Panc1 (cell line): ENCODE measurements around the gene INPP4B. TPM values are rescaled to one million over a fixed set of nuclear protein-coding genes. Genes with fewer than 3 reads are reported as not detected.

Experiments
- ATAC-seq: fragments of 200-7000 bp; cut with Tn5 transposase; 2 replicates; pipeline ENCODE4 v1.9.1; 2020; ENCODE audit warnings: mild to moderate bottlenecking, moderate library complexity
- BruUV-seq: library from RNA; stranded (reverse); fragments of 400-500 nt; replicated peaks from 2 replicates; lab custom pipeline; 2021; lab: Mats Ljungman, UMichigan
- CTCF ChIA-PET: fragments of 300-600 bp; sonication (Branson Sonifier 250); formaldehyde crosslinking; loops from one replicate; lab custom pipeline; 2022; ENCODE audit warnings: antibody characterized with exemption; lab: Charles Lee
- POLR2A ChIA-PET: fragments of 300-600 bp; sonication (Branson Sonifier 250); formaldehyde crosslinking; loops from one replicate; lab custom pipeline; 2022; ENCODE audit warnings: antibody characterized with exemption; lab: Charles Lee
- DNase-seq: peaks from one replicate; pipeline ENCODE4 v3.0.0-alpha.2; 2010; ENCODE audit warnings: low read depth, low spot score
- H3K27ac ChIP-seq: 2 replicates; pipeline ENCODE4 v1.5.1; 2011; ENCODE audit warnings: mild to moderate bottlenecking, low read length, inconsistent platforms
- H3K27me3 ChIP-seq: fragments of 200-500 bp; sonication (Bioruptor generic); 2 replicates; pipeline ENCODE4 v1.6.0; 2014; ENCODE audit warnings: low read length, inconsistent platforms; ENCODE audit not compliant: control insufficient read depth, insufficient read depth
- H3K36me3 ChIP-seq: fragments of 200-500 bp; sonication (Bioruptor generic); 2 replicates; pipeline ENCODE4 v1.5.1; 2014; ENCODE audit warnings: inconsistent platforms, mild to moderate bottlenecking, low read length, moderate library complexity; ENCODE audit not compliant: control insufficient read depth, insufficient read depth
- H3K4me1 ChIP-seq: 2 replicates; pipeline ENCODE4 v1.5.1; 2011; ENCODE audit warnings: inconsistent platforms, mild to moderate bottlenecking, low read length, moderate library complexity; ENCODE audit not compliant: control insufficient read depth, insufficient read depth
- H3K4me3 ChIP-seq, 2 experiments: 2 replicates each; pipeline ENCODE4 v1.5.1; 2011 to 2012; ENCODE audit warnings: low read depth in 2 of 2, low read length in 2 of 2, mild to moderate bottlenecking in 2 of 2, inconsistent platforms in 1 of 2, moderate library complexity in 1 of 2
- H3K9me3 ChIP-seq: fragments of 200-500 bp; sonication (Bioruptor generic); 2 replicates; pipeline ENCODE4 v1.5.1; 2014; ENCODE audit warnings: low read depth, mild to moderate bottlenecking, inconsistent platforms, low read length, moderate library complexity; ENCODE audit not compliant: control insufficient read depth, insufficient read depth
- CTCF ChIP-seq: fragments of 450-650 bp; IDR thresholded peaks from 2 replicates; pipeline ENCODE4 v1.5.1; 2017; ENCODE audit warnings: mild to moderate bottlenecking
- POLR2AphosphoS5 ChIP-seq: IDR thresholded peaks from 2 replicates; pipeline ENCODE4 v1.6.1; 2012; ENCODE audit warnings: mild to moderate bottlenecking, low read depth, low read length, moderate library complexity
- REST ChIP-seq, 2 experiments: IDR thresholded peaks; 2 replicates each; pipeline ENCODE4 v1.6.1; 2011 to 2012; ENCODE audit warnings: low read depth in 2 of 2, control low read depth in 1 of 2, low read length in 1 of 2, mild to moderate bottlenecking in 1 of 2, moderate library complexity in 1 of 2; ENCODE audit not compliant: insufficient read depth in 1 of 2
- SIN3A ChIP-seq: IDR thresholded peaks from 2 replicates; pipeline ENCODE4 v1.6.1; 2012; ENCODE audit warnings: low read depth, mild to moderate bottlenecking, low read length, moderate library complexity, borderline replicate concordance; ENCODE audit not compliant: insufficient read depth
- TCF7L2 ChIP-seq: IDR thresholded peaks from 2 replicates; pipeline ENCODE4 v1.6.1; 2011; ENCODE audit warnings: mild to moderate bottlenecking, low read depth, low read length, inconsistent platforms
- in situ Hi-C: cut with HindIII; loops from 2 replicates; pipeline ENCODE4 v1.10.0; 2016; ENCODE audit warnings: low sequenced_read_pairs, low pct_unique_long_range_greater_than_20kb
- intact Hi-C: fragments of 100-400 bp; cut with micrococcal nuclease; formaldehyde crosslinking; loops from one replicate; pipeline ENCODE4 v1.10.0; 2022; ENCODE audit not compliant: unreplicated experiment
- total RNA-seq: library from RNA; stranded (reverse); gene quantifications from one replicate; pipeline ENCODE4 v1.2.1, GENCODE V29; 2021; ENCODE audit not compliant: unreplicated experiment

INPP4B gene
- total RNA-seq, 1 experiment from 2014 or later: 4.5 TPM

GRCh38 chr4:142581881-142582280 is 264.2 kb downstream of the INPP4B start:
- H3K4me1 ChIP-seq: no peaks in the 10 kb centered on the region
- BruUV-seq: no TSS peak
- no peak overlapping the region for H3K27ac ChIP-seq
- no peaks in the 10 kb centered on the region for H3K9me3 ChIP-seq
- in situ Hi-C loops: no loop called here
- ChIA-PET POLR2A (no interaction called here), CTCF (no interaction called here)
- DNase-seq (no peak), ATAC-seq (no peak)
- no peaks in the 10 kb centered on the region for H3K27me3 ChIP-seq
- TF ChIP-seq SIN3A (no peak), CTCF (no peak), TCF7L2 (no peak), POLR2AphosphoS5 (no peak), REST (IDR thresholded peaks at IDR 0.05; ENCODE audit: insufficient read depth in 1 of 2, low read depth in 2 of 2, low read length in 1 of 2) (no peak)
- intact Hi-C loops: no loop called here
- H3K36me3 ChIP-seq: no peaks in the 10 kb centered on the region
- H3K4me3 ChIP-seq: no peak overlapping the region

- H3K36me3 ChIP-seq: no peaks in the 10 kb centered on the region
- in situ Hi-C loops (no loop called here), intact Hi-C loops (no loop called here)
- TF ChIP-seq REST (IDR thresholded peaks at IDR 0.05; ENCODE audit: insufficient read depth in 1 of 2, low read depth in 2 of 2, low read length in 1 of 2) (no peak), SIN3A (no peak), TCF7L2 (no peak), CTCF (no peak), POLR2AphosphoS5 (no peak)
- H3K9me3 ChIP-seq: no peaks in the 10 kb centered on the region
- CTCF ChIA-PET: no interaction called here
- BruUV-seq: no TSS peak
- no peak for DNase-seq
- H3K27me3 ChIP-seq: no peaks in the 10 kb centered on the region
- POLR2A ChIA-PET: no interaction called here
- no peak overlapping the region for H3K27ac ChIP-seq
- no peaks in the 10 kb centered on the region for H3K4me1 ChIP-seq
- no peak for ATAC-seq
- no peak overlapping the region for H3K4me3 ChIP-seq
Measured at GRCh38 chr4:142579443-142579842, 266.7 kb downstream of the INPP4B start.
